ENCODE measurements around the gene DIO3. TPM values are rescaled to one million over a fixed set of nuclear protein-coding genes. Genes with fewer than 3 reads are reported as not detected.

DIO3 gene
- polyA plus RNA-seq, 1 donor from 2014 or later: 49.2 TPM

DNA sequence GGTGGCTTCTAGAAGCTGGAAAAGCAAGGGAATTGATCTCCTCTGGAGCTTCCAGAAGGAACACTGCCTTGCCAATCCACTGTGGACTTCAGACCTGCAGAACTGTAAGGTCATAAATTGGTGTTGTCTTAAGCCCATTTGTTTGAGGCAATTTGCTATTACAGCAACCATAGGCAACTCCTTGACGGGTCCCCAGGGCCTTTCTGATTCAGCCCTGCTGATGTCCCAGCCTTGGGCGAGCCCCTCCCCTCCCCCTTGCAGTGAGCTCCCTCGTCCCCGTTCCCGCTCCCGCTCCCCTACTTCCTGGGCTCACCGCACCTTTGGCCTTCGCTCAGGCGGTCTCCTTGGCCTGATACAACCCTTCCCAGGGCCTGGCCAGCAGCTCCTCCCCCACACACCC, 18.9 kb upstream of the DIO3 start:
- H3K9me3 ChIP-seq (ENCODE audit: low read length): no peaks in the 10 kb centered on the region
- no peak overlapping the region for H3K9ac ChIP-seq (ENCODE audit: low read length)
- H3K27ac ChIP-seq (ENCODE audit: low read length): no peak overlapping the region
- TF ChIP-seq SMC3 (conservative IDR thresholded peaks at IDR 0.05; ENCODE audit: poor library complexity): no peak
- H2AFZ ChIP-seq (ENCODE audit: low read depth, low read length): no peak overlapping the region
- H3K27me3 ChIP-seq (ENCODE audit: insufficient read depth, low read depth, low read length): no peaks in the 10 kb centered on the region
- no peak overlapping the region for H3K4me2 ChIP-seq (ENCODE audit: low read length)
- no peak overlapping the region for H3K4me3 ChIP-seq (ENCODE audit: low read length)
- H3K36me3 ChIP-seq (ENCODE audit: insufficient read depth, low read length): no peaks in the 10 kb centered on the region
- H4K20me1 ChIP-seq (ENCODE audit: insufficient read depth): no peaks in the 10 kb centered on the region
- H3K79me2 ChIP-seq (replicated peaks; ENCODE audit: insufficient read depth, low read length): no peaks in the 10 kb centered on the region
- no peaks in the 10 kb centered on the region for H3F3A ChIP-seq (ENCODE audit: insufficient read depth, low read length, poor library complexity, severe bottlenecking)
- H3K9me2 ChIP-seq (ENCODE audit: insufficient read depth, low read length): no peaks in the 10 kb centered on the region

- H3K79me2 ChIP-seq (replicated peaks; ENCODE audit: insufficient read depth, low read length): no peaks in the 10 kb centered on the region
- H3K27ac ChIP-seq (ENCODE audit: low read length): no peak overlapping the region
- no peaks in the 10 kb centered on the region for H3K27me3 ChIP-seq (ENCODE audit: insufficient read depth, low read depth, low read length)
- H3K9ac ChIP-seq (ENCODE audit: low read length): no peak overlapping the region
- H2AFZ ChIP-seq (ENCODE audit: low read depth, low read length): no peak overlapping the region
- TF ChIP-seq CTCF (IDR thresholded peaks at IDR 0.05; ENCODE audit: poor library complexity, severe bottlenecking) (no peak), POLR2AphosphoS5 (IDR thresholded peaks at IDR 0.05) (no peak), RAD21 (conservative IDR thresholded peaks at IDR 0.05) (no peak), EZH2 (IDR thresholded peaks at IDR 0.05; ENCODE audit: borderline replicate concordance, insufficient read depth, low read length, poor library complexity, severe bottlenecking) (no peak), MXI1 (conservative IDR thresholded peaks at IDR 0.05; ENCODE audit: poor library complexity, severe bottlenecking) (no peak), SMC3 (conservative IDR thresholded peaks at IDR 0.05; ENCODE audit: poor library complexity) (no peak), TAF1 (IDR thresholded peaks at IDR 0.05; ENCODE audit: low read depth) (no peak), EP300 (conservative IDR thresholded peaks at IDR 0.05; ENCODE audit: poor library complexity, severe bottlenecking) (no peak)
- TF ChIP-seq, protein P1, sequence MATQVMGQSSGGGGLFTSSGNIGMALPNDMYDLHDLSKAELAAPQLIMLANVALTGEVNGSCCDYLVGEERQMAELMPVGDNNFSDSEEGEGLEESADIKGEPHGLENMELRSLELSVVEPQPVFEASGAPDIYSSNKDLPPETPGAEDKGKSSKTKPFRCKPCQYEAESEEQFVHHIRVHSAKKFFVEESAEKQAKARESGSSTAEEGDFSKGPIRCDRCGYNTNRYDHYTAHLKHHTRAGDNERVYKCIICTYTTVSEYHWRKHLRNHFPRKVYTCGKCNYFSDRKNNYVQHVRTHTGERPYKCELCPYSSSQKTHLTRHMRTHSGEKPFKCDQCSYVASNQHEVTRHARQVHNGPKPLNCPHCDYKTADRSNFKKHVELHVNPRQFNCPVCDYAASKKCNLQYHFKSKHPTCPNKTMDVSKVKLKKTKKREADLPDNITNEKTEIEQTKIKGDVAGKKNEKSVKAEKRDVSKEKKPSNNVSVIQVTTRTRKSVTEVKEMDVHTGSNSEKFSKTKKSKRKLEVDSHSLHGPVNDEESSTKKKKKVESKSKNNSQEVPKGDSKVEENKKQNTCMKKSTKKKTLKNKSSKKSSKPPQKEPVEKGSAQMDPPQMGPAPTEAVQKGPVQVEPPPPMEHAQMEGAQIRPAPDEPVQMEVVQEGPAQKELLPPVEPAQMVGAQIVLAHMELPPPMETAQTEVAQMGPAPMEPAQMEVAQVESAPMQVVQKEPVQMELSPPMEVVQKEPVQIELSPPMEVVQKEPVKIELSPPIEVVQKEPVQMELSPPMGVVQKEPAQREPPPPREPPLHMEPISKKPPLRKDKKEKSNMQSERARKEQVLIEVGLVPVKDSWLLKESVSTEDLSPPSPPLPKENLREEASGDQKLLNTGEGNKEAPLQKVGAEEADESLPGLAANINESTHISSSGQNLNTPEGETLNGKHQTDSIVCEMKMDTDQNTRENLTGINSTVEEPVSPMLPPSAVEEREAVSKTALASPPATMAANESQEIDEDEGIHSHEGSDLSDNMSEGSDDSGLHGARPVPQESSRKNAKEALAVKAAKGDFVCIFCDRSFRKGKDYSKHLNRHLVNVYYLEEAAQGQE (IDR thresholded peaks at IDR 0.05; ENCODE audit: borderline replicate concordance): no peak
- H4K20me1 ChIP-seq (ENCODE audit: insufficient read depth): no peaks in the 10 kb centered on the region
- H3K9me2 ChIP-seq (ENCODE audit: insufficient read depth, low read length): no peaks in the 10 kb centered on the region
- no peaks in the 10 kb centered on the region for H3F3A ChIP-seq (ENCODE audit: insufficient read depth, low read length, poor library complexity, severe bottlenecking)
- no peak overlapping the region for H3K4me3 ChIP-seq (ENCODE audit: low read length)
- no peaks in the 10 kb centered on the region for H3K36me3 ChIP-seq (ENCODE audit: insufficient read depth, low read length)
- H3K9me3 ChIP-seq (ENCODE audit: low read length): no peaks in the 10 kb centered on the region
- no peak overlapping the region for H3K4me2 ChIP-seq (ENCODE audit: low read length)
These were observed 17.5 kb upstream of the DIO3 start for GRCh38 chr14:101543814-101544213.

DNA sequence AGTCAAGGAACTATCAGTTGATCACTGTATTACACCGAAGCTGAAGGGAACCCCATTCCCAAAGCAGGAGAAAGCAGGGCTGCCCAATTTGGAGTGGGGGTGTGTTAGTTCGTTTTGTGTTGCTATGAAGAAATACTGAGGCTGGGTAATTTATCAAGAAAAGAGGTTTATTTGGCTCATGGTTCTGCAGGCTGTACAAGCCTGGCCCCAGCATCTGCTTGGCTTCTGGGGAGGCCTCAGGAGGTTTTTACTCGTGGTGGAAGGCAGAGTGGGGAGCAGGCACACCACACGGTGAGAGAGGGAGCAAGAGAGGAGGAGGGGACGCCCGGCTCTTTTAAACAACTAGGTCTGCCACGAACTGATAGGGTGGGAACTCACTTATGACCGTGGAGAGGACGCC, 16.7 kb upstream of the DIO3 start:
- Histone ChIP-seq H3K9me3 (ENCODE audit: low read length) (no peaks in the 10 kb centered on the region), H2AFZ (ENCODE audit: low read depth, low read length) (no peak overlapping the region), H3K79me2 (replicated peaks; ENCODE audit: insufficient read depth, low read length) (no peaks in the 10 kb centered on the region), H3K9me2 (ENCODE audit: insufficient read depth, low read length) (no peaks in the 10 kb centered on the region), H4K20me1 (ENCODE audit: insufficient read depth) (no peaks in the 10 kb centered on the region), H3K4me3 (ENCODE audit: low read length) (no peak overlapping the region), H3F3A (ENCODE audit: insufficient read depth, low read length, poor library complexity, severe bottlenecking) (no peaks in the 10 kb centered on the region), H3K9ac (ENCODE audit: low read length) (no peak overlapping the region), H3K4me2 (ENCODE audit: low read length) (no peak overlapping the region), H3K27me3 (ENCODE audit: insufficient read depth, low read depth, low read length) (no peaks in the 10 kb centered on the region), H3K36me3 (ENCODE audit: insufficient read depth, low read length) (no peaks in the 10 kb centered on the region), H3K27ac (ENCODE audit: low read length) (no peak overlapping the region)
- TF ChIP-seq EZH2 (IDR thresholded peaks at IDR 0.05; ENCODE audit: borderline replicate concordance, insufficient read depth, low read length, poor library complexity, severe bottlenecking) (no peak), RAD21 (conservative IDR thresholded peaks at IDR 0.05) (no peak), EP300 (conservative IDR thresholded peaks at IDR 0.05; ENCODE audit: poor library complexity, severe bottlenecking) (no peak)

All from neural cell (in vitro differentiated cells).